Breast epithelium (tissue), 3 donors: ENCODE results near the gene ZBTB45.

Source experiments
- POLR2A ChIP-seq: fragments of 450-650 bp; IDR thresholded peaks from one replicate; pipeline ENCODE4 v1.6.1; 2016; ENCODE audit warnings: antibody characterized with exemption, mild to moderate bottlenecking, moderate library complexity
- POLR2AphosphoS5 ChIP-seq, 3 donors: sonication (generic); formaldehyde crosslinking; IDR thresholded peaks; one replicate each; pipeline ENCODE4 v1.6.1; 2017; ENCODE audit warnings: antibody characterized with exemption in 3 of 3
- TF ChIP-seq, protein P1 (sequence below), 3 donors: fragments of 450-650 bp; IDR thresholded peaks; one replicate each; pipeline ENCODE4 v1.5.1; 2016 to 2017; ENCODE audit warnings: antibody characterized with exemption in 3 of 3, mild to moderate bottlenecking in 3 of 3, moderate library complexity in 3 of 3

DNA sequence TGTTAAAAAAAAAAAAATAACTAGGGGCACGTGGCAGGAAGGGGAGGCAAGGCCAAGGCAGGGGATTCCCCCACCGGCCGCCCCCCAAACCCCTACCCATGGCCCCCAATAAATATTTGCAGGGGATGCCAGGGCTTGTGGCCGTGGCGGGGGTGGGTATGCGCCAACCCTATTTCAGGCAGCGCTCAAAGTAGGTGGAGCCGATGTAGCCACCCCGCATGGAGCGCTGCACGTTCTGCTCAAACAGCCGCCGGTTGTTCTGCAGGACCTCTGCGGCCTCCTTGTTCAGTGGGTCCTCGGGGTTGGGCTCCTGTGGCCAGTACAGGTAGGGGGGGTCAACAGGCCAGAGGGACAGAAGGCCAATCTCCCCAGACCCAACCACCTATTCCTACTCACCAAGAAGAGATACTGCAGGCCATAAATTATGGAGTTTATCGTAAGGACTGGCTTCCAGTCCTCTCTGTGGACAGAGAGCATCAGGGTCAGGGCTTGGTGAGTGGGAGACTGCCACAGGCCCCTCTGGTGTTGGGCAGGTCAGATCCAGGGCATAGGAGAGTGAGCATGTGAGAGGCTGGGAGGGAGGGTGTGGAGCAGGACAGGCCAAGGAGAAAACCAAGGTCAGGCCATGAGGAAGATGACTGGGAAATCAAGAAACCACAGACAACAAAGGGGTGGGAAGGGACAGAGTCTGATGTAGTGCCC lies 36.5 kb upstream of the ZBTB45 start:
- TF ChIP-seq POLR2A (no peak), POLR2AphosphoS5 (IDR thresholded peaks at IDR 0.05) (no peak)
- TF ChIP-seq, protein P1, sequence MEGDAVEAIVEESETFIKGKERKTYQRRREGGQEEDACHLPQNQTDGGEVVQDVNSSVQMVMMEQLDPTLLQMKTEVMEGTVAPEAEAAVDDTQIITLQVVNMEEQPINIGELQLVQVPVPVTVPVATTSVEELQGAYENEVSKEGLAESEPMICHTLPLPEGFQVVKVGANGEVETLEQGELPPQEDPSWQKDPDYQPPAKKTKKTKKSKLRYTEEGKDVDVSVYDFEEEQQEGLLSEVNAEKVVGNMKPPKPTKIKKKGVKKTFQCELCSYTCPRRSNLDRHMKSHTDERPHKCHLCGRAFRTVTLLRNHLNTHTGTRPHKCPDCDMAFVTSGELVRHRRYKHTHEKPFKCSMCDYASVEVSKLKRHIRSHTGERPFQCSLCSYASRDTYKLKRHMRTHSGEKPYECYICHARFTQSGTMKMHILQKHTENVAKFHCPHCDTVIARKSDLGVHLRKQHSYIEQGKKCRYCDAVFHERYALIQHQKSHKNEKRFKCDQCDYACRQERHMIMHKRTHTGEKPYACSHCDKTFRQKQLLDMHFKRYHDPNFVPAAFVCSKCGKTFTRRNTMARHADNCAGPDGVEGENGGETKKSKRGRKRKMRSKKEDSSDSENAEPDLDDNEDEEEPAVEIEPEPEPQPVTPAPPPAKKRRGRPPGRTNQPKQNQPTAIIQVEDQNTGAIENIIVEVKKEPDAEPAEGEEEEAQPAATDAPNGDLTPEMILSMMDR (IDR thresholded peaks at IDR 0.05): no peak
